GM18517 (cell line): ENCODE data around the gene ITGA11.
"Not testable (repeated sequence)": the region's sequence is repeated elsewhere in the genome, so short reads cannot be mapped to it uniquely, and the experiment has no call there.

Source experiments
- ATAC-seq: cut with Tn5 transposase; IDR thresholded peaks from one replicate; pipeline ENCODE4 v1.9.1; 2021; ENCODE audit warnings: mild to moderate bottlenecking, moderate library complexity; ENCODE audit not compliant: unreplicated experiment

Gene ITGA11

DNA sequence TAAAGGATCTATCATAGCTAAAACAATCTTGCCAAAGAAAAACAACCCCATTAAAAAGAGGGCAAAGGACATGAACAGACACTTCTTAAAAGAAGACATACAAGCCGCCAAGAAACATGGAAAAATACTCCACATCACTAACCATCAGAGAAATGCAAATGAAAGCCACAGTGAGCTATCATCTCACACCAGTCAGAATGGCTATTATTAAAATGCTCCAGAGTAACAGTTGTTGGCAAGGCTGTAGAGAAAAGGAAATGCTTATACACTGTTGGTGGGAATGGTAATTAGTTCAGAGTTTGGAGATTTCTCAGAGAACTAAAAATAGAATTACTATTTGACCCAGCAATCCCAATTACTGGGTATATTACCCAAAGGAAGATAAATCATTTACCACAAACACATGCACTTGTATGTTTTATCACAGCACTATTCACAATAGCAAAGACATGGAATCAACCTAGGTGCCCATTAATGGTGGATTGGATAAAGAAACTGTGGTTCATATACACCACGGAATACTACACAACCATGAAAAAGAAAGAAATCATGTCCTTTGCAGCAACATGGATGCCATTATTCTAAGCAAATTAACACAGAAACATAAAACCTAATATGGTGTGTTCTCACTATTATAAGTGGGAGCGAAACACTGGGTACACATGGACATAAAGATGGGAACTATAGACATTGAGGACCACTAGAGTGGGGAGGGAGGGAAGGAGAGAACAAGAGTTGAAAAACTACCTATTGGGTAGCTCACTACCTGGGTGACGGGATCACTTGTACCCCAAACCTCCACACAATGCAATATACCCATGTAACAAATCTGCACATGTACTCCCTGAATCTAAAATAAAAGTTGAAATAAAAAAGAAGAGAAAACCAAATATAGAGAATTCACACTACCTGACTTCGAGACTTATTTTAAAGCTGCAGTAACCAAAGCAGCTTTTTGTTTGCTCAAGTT, 32.6 kb downstream of the ITGA11 start:
- ATAC-seq: no peak

DNA sequence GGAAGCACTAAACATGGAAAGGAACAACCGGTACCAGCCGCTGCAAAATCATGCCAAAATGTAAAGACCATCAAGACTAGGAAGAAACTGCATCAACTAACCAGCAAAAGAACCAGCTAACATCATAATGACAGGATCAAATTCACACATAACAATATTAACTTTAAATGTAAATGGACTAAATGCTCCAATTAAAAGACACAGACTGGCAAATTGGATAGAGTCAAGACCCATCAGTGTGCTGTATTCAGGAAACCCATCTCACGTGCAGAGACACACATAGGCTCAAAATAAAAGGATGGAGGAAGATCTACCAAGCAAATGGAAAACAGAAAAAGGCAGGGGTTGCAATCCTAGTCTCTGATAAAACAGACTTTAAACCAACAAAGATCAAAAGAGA, 34.0 kb downstream of the ITGA11 start:
- ATAC-seq: not testable (repeated sequence)

DNA sequence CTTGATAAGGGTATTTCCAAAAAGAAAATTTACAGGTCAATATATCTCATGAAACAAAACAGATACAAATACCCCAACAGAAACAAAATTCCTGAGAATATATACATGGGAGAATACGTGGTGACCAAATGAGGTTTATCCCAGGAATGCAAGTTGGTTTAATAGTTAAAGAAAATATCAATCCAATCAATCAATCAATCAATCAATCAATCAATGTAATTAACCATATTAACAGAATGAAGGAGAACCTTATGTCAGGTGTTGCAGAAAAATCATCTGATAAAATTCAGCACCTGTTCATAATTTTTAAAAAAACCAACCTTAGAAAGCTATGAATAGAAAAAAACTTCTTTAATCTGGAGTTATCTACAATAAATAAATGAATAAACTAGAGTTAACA, 35.9 kb downstream of the ITGA11 start:
- no peak for ATAC-seq

DNA sequence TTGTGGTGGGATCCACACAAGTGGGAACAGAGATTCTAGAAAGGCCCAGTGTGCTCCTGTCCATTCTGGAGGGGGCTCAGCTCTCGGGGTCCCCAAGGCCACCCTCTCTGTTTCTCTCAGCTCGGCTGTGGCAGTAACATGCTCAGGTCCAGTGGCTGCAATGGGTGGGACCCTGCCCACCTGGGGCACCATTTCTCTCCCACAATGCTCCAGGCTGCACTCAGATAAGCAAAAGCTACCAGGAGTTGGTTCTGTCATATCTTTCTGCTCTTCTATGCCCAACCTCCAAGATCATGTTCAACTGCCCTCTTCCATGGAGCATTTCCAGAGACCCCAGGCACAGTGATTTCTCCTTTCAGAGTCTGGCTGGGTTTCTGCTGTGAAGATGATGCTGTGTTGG, 40.8 kb downstream of the ITGA11 start:
- ATAC-seq: no peak

DNA sequence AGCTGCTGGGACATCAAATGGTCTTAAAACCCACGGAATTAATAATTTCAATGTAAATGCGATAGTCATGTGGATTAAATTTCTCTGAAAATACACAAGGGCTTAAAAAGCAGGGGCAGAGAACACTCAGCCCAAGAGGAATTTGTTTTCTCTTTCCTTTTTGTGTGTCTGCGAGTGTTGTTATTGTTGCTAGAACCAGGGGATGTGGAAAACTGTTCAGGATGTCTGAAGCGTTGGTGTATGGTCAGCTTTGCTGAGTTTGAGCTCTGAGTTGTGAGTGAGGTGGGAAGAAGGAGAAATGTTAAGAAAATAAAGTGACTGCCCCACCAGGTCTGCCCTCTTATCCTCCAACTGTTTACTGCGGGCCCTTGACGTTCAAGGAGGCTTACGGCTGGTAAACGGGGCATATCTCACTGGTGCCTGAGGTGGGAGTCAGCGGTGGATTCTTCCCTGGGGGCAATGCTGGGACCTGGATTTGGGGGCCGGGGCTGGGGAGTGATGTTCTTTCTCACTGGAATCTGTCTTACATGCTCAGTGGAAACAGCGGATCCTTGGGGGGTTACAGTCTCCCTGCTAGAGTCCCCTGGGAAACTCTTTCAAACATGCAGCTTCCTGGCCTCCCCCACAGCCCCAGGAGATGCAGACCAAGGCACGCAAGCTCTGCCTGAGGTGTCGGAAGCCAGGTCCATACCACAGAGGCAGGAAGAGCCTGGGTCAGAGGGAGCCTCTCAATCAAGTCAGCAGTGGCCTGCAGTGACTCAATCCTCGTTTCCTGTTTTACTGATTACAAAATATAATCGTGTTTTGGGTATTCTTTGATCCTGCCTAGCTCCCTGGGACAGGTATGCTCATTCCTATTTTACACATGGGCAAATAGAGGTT, 41.8 kb downstream of the ITGA11 start:
- ATAC-seq: no peak

DNA sequence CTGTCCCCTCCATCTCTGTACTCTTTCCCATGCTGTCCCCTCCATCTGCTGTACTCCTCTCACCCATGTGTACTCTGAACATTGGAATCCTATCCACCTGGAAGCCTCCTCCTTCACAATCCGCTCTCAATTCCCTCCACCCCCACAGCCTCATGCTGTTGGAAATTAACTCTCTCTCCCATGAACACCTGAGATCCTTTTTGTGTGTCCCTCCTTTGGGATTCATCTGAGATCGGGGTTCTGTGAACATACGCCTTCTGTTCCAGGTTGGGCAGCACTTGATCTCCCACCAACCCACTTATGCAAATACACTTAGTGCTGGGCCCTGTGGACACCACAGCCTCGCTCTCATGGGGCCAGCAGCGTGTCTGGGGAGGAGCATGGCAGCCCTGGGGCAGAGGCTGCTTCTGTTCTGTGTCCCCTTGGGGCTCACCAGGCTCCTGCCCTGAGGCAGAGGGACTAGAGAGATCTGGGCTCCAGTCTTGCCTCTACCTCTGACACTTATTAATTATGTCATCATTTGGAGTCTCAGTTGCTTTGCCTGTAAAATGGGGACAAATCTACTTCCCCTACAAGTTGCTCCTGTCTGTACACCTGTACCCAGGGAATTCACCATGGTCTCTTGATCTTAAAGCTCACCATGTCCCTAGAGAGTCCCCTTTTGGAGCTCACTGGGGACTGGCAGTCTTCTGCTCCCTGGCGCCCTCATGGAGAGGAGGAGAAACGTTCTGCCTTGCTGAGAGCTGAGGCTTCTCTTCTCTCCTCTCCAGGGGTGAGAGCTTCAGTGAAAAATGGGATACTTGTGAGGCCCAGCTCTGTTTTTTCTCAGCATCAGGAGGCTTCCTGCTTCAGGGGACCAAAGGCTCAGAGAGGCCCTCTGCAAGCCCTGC, 42.7 kb downstream of the ITGA11 start:
- ATAC-seq: no peak

DNA sequence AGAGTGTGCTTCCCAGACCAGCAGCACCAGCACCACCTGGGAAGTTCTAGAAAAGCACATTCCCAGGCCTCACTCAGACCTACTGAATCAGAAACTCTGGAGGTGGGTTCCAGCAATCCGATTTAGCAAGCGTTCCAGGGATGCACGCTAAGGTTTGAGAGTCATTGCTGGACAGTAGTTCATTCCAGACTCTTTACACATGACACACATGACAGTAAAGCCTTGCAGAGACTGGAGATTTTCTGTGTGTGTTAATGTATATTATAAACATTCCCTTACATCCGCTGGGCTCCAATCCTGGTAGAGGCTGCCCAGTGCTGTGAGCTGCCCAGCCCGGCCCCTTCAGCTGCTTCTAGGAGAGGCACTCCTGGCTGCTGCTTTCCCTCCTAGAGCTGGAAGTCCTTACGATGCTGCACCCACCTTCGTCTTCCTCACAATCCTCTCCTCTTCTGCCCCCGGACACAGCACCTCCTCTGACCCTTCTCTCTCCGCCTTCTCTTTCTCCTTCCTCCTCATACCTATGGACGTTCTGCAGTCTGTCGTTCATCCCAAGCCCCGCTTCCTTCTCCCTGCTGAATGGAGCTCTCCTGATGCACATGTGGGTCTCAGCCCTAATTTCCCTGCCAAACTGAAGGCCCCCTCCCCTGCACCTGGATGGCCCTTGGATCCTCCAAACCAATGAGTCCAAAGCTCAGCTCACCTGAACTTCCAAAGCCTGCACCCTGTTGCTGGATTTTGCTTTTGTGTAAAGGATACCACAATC, 44.4 kb downstream of the ITGA11 start:
- ATAC-seq: no peak

DNA sequence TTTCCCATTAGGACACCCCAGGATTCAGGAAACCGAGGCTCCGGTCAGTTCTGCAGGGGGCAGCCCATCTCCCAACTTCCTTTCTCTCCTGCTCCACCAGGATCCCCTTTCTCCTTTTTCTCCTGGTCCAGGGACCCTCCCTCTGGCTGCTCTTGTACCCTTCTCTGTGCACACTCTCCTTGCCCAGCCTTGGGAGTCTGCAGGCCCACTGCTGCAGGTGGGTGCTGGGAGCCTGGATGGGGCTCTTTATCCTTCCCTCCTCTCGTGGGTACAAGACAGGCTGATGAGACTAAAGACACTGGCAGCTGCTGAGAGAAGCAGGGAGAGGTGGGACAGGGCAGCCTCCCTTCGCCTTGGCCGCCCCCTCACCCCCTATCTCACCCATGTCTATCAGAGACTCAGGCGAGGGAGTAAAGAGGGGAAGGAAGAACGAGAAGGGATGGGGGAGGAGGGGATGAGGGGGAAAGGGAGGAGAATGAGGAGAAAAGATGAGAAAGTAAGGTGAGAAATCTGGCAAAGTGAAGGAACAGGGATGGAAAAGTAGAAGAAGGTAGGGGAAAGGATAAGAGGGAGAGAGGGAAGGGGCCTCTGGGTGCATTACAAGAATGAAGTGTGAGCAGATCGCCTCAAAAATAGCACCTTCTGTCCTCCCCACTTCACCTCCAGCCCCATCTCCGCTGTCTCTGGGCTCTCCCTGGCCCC, 45.2 kb downstream of the ITGA11 start:
- no peak for ATAC-seq

DNA sequence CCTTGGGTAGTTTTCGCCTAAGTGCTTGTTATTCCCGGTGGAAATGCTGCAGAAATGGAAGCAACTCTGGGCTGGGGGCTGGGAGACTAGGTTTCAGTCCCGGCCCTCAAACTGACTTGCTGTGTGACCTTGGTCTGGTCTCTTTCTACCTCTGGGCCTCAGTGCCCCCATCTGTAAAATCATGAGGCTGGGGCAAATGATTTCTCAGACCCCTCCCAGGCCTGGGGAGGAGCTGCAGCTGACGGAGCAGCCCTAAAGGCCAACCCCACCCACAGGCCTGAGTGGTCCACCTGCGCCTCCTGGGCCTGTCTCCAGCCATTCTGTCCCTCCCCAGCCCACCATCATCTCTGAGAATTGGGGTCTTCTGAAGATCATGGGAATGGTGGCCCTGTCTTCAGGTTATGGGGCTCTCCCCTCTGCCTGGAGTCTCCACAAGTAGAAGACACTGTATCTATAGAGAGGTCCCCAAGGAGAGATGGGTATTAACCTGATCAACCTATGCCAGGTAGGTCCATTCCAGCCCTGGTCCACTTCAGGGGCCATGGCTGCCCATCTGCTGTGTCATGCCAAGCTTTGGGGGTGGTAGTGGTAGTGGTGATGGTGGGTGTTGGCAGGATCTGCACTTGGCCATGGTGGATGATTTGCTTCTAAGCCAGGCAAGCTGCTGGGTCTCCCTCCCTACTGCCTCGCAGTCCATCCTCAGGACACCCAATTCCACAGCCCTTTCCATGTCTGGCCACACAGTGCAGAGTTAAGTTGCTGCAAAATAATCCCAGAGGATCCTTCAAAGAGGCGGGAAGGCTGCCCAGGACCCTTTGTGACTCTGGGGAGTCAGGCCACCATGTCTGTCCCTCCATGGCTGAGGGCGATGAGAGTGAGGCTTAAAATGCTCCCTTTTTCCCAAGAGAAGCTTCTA, 46.0 kb downstream of the ITGA11 start:
- no peak for ATAC-seq

DNA sequence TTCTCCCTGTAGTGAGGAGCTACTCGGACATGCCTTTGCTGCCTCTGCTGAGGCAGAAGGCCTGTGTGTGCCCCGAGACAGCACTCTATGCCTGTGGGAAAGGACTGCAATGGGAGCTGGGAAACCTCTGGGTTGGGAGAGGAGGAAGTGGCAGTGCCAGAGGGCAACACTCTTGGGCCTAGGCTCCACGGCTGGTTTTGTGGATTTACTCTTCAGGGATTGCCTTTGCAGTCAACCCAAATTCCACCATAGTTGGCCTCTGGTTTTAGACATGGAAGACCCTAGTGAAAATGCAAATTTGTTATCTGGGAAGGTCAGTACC, 46.8 kb downstream of the ITGA11 start:
- ATAC-seq: no peak

DNA sequence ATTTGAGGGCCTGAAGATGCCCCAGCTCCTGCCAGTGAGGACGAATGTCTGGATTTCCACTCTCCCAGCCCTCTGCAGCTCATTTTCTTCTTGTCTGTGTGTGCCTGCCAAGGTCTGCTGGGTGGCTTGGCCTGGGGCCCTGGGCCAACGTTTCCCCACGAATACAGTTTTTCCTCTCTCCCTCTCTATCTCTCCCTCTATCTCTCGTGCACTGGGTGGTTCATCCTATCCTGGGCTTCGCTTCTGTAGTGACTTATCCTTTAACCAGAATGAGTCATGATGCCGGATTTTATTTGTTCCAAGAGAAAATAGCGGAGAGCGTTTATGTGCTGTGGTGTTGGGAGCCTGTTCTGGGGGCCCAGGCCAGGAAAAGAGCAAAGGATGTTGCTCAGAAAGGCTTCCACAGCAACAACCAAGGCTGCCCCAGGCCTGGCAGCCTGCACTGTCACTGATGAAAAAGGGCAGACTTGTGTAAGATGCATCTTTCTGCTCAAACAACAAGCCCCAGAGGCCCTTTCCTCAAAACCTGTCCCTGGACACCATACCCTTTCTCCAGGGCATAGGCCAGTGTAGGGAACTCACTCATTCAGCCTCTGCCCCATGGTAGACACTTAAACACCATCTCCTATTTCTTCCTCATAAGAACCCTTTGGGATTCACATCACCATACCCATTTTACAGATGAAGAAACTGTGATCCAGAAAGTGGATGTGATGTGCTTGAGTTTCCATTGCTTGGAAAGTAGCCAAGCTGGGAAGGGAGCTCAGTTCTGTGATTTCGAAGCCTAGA, 47.3 kb downstream of the ITGA11 start:
- no peak for ATAC-seq

DNA sequence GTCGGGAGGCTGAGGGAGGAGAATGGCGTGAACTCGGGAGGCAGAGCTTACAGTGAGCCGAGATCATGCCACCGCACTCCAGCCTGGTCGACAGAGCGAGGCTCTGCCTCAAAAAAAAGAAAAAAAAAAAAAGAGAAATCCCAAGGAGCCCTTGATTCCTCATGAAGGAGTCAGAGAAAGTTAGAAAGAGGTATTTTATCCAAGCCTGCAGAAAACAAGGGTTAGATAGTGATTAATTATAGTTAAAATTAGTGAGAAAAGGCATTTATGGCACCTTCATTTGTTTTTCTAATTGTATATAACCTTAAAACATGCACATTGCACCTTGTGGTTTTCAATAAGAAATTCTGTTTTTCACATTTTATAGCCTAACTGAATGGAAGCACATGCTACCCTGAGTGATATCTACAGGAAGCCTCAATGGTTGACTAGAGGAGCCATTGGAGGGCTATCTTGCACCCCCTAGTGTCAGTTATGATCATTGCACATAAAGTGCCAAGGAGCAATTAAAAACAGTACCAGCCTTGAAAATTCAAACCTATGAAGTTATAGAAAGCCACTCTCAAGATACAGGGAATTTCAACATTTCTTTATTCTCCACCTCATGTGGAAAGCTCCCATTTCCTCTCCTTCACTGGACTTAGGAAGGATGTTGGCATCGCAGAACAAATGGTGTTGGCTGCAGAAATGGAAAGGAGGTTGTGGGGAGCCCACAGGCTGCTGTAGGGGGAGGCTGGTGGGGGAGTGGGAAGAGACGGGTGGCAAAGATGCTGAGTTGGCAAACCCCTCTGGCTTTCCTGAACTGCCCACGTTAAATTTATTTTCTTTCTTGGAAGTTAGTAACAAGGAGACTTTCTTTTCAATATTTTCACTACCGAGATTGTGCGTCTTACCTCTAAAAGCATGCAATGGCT, 48.5 kb downstream of the ITGA11 start:
- ATAC-seq: no peak

DNA sequence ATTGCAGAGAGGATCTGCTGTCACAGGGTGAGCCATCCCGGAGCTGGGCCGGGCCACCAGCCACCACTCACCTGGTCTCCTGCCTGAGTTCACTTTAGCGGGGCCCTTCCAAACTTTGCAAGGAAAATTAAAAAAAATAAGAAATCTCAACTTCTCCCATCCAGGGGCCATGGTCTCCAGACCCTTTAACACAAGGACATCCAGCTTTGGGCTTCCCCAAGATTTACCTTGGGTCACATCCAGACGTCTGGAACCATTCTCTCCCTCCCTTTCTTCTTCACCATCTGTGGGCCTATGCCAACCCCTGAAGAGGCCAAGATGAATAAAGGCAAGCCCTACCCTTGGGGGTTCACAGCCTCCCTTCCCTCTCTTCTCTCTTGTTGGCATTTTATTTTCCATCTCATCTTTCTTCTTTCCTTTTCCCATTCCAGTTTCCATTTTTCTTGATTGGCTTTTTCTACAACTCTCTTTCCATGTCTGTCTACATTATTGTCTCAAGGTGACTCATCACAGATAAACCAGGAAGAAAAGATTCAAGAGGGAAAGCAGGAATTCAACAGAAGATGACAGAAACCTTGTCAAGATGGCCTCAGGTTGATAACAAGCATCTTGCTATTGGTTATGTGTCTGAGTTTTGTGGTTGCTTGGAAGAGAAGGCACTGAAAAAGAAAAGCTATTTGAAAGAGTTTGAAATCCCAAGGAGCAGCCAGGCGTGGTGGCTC, 49.5 kb downstream of the ITGA11 start:
- ATAC-seq: no peak

DNA sequence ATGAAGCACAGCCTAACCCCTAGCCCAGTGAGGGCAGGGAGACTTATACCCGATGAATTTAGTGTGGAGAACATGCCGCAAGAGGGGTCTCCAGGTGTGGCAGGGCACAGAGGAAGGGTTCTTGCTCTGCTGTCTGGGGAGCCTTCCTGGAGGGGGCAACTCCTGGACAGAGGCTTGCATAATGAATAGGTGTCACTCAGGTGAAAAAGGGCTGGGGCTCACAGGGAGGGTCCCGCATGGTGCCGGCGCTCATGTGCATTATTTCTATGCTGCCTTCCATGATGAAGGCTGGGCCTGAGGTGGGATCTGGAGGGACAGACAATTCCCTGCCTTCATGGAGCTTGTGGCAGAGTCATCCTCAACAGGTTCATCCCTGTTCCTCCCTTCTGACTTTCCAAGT, 51.5 kb downstream of the ITGA11 start:
- no peak for ATAC-seq

DNA sequence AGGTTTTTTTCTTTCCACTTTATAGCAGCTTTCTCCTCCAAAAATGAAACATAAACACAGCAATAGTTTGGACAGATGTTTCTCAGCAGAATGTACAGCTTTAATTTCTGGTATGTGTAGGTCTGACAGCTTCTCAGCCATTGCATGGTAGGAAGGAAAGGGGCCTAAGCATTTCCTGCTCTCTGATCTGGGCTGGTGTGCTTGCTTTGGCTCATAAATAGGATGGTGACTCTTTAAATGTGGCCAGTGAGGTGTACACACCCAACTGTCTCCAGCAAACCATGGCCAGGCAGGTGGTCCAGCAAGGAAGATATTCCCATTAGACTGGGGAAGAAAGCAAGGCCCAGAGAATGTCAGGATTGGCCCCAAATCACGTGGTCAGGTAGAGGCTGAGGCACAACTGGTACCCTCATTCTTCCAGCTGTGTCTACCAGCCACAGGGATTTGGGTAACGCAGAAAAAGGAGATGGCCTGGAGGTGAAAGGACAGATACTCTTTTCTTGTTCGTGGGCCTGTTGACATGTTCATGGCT, 52.1 kb downstream of the ITGA11 start:
- ATAC-seq: no peak
